ENCODE measurements around the gene ADRA1B. TPM values are rescaled to one million over a fixed set of nuclear protein-coding genes. Genes with fewer than 3 reads are reported as not detected.

Gene ADRA1B
- total and polyA plus RNA-seq, 10 of the 15 experiments (the other 5 are each of a cell fraction or from before 2014, with no cell fraction given), result 0.04 TPM; not detected in 9

- H3K27me3 ChIP-seq (replicated peaks in 1 of 2; ENCODE audit: control insufficient read depth in 2 of 2, insufficient read depth in 2 of 2, low read length in 1 of 2), result peaks cover 1 to 3% of the 10 kb centered on the region in 2 experiments; a peak in 2 of 4 replicates
- no peak overlapping the region for H3K9ac ChIP-seq (ENCODE audit: control insufficient read depth, insufficient read depth, low read length)
- no peak for FAIRE-seq
- POLR2A ChIA-PET, result no interaction called here
- H3K4me1 ChIP-seq (ENCODE audit: control insufficient read depth, insufficient read depth, low read length), result no peaks in the 10 kb centered on the region
- H3K4me3 ChIP-seq, result no peak overlapping the region
- H3K79me2 ChIP-seq (ENCODE audit: control insufficient read depth, insufficient read depth, low read length), result no peaks in the 10 kb centered on the region
- no peak for ATAC-seq
- TF ChIP-seq ZBTB40 (IDR thresholded peaks at IDR 0.05; ENCODE audit: borderline replicate concordance) (no peak), NFYB (IDR thresholded peaks at IDR 0.05; ENCODE audit: insufficient read depth, low read depth, low read length) (no peak)
- intact Hi-C loops (cut with micrococcal nuclease; ENCODE audit: unreplicated experiment), result no loop called here
- no TSS peak for BruUV-seq (replicated peaks)
- CTCF ChIA-PET, result no interaction called here
- H3K9me3 ChIP-seq (replicated peaks; ENCODE audit: control insufficient read depth, insufficient read depth, low read length), result no peaks in the 10 kb centered on the region
- SMC1A ChIA-PET (ENCODE audit: uncharacterized antibody, unreplicated experiment), result no interaction called here
- 30% methylated on average over 2 of the region's 2 CpGs for WGBS (ENCODE audit: insufficient coverage, insufficient replicate concordance, low lambda C conversion rate, missing lambda C conversion rate)
- H2AFZ ChIP-seq (ENCODE audit: control insufficient read depth, low read depth, low read length), result no peak overlapping the region
- RAD21 ChIA-PET (ENCODE audit: unreplicated experiment), result no interaction called here
- no peak overlapping the region for H3K27ac ChIP-seq (ENCODE audit: control insufficient read depth, insufficient read depth)
- in situ Hi-C loops (cut with MboI), result no loop called here
- no peaks in the 10 kb centered on the region for H3K36me3 ChIP-seq (ENCODE audit: control insufficient read depth in 2 of 2, insufficient read depth in 2 of 2, low read length in 1 of 2)
- H3K4me2 ChIP-seq (ENCODE audit: control insufficient read depth, insufficient read depth), result no peak overlapping the region
- H4K20me1 ChIP-seq (ENCODE audit: control insufficient read depth, insufficient read depth), result no peaks in the 10 kb centered on the region
- no peak for DNase-seq (ENCODE audit: low read depth, low spot score)
Measured at GRCh38 chr5:159880676-159881075, 35.6 kb upstream of the ADRA1B start.

GRCh38 chr5:159881967-159882366, 34.3 kb upstream of the ADRA1B start:
- Histone ChIP-seq H4K20me1 (ENCODE audit: control insufficient read depth, insufficient read depth) (no peaks in the 10 kb centered on the region), H3K27ac (ENCODE audit: control insufficient read depth, insufficient read depth) (no peak overlapping the region), H3K79me2 (ENCODE audit: control insufficient read depth, insufficient read depth, low read length) (no peaks in the 10 kb centered on the region), H3K4me3 (no peak overlapping the region), H3K4me2 (ENCODE audit: control insufficient read depth, insufficient read depth) (no peak overlapping the region), H2AFZ (ENCODE audit: control insufficient read depth, low read depth, low read length) (no peak overlapping the region), H3K4me1 (ENCODE audit: control insufficient read depth, insufficient read depth, low read length) (no peaks in the 10 kb centered on the region), H3K9me3 (replicated peaks; ENCODE audit: control insufficient read depth, insufficient read depth, low read length) (no peaks in the 10 kb centered on the region), H3K27me3 (replicated peaks in 1 of 2; ENCODE audit: control insufficient read depth in 2 of 2, insufficient read depth in 2 of 2, low read length in 1 of 2) (peaks cover 1 to 3% of the 10 kb centered on the region in 2 experiments; a peak in 3 of 4 replicates), H3K36me3 (ENCODE audit: control insufficient read depth in 2 of 2, insufficient read depth in 2 of 2, low read length in 1 of 2) (no peaks in the 10 kb centered on the region), H3K9ac (ENCODE audit: control insufficient read depth, insufficient read depth, low read length) (no peak overlapping the region)
- DNase-seq (ENCODE audit: low read depth, low spot score) (no peak), FAIRE-seq (no peak), ATAC-seq (no peak)
- CTCF ChIA-PET, result no interaction called here
- RAD21 ChIA-PET (ENCODE audit: unreplicated experiment), result no interaction called here
- no TSS peak for BruUV-seq (replicated peaks)
- SMC1A ChIA-PET (ENCODE audit: uncharacterized antibody, unreplicated experiment), result no interaction called here
- in situ Hi-C loops (cut with MboI), result no loop called here
- POLR2A ChIA-PET, result no interaction called here
- WGBS (ENCODE audit: insufficient coverage, insufficient replicate concordance, low lambda C conversion rate, missing lambda C conversion rate), result 36% methylated on average over 2 of the region's 2 CpGs
- TF ChIP-seq CREM (IDR thresholded peaks at IDR 0.05; ENCODE audit: low read depth), result no peak
- TF ChIP-seq NFIC (IDR thresholded peaks at IDR 0.05; ENCODE audit: low read depth, low read length), result no peak
- TF ChIP-seq DPF2 (IDR thresholded peaks at IDR 0.05), result no peak
- no peak for TF ChIP-seq SRF (IDR thresholded peaks at IDR 0.05; ENCODE audit: low read depth in 2 of 2, low read length in 2 of 2)
- TF ChIP-seq POLR2AphosphoS2 (IDR thresholded peaks at IDR 0.05; ENCODE audit: low read depth, low read length), result no peak
- intact Hi-C loops (cut with micrococcal nuclease; ENCODE audit: unreplicated experiment), result no loop called here
